Osteocyte (in vitro differentiated cells): Measurements from ENCODE around the gene WAC. TPM values are rescaled to one million over a fixed set of nuclear protein-coding genes. Genes with fewer than 3 reads are reported as not detected.
A peak's percentile ranks its signal among the peaks of the same experiment; 100 is the strongest.

Source experiments
- DNase-seq: peaks from one replicate; pipeline ENCODE4 v3.0.0; 2021; ENCODE audit warnings: mixed read lengths; ENCODE audit not compliant: unreplicated experiment; ENCODE audit errors: extremely low spot score
- H3K27ac Mint-ChIP-seq: one replicate; pipeline ENCODE4 v1.8.0; 2021; ENCODE audit warnings: mild to moderate bottlenecking, mixed read lengths; ENCODE audit not compliant: unreplicated experiment
- H3K27me3 Mint-ChIP-seq: one replicate; pipeline ENCODE4 v1.8.0; 2021; ENCODE audit warnings: mixed read lengths; ENCODE audit not compliant: unreplicated experiment
- H3K36me3 Mint-ChIP-seq: one replicate; pipeline ENCODE4 v1.8.0; 2021; ENCODE audit warnings: mixed read lengths; ENCODE audit not compliant: unreplicated experiment
- H3K4me1 Mint-ChIP-seq: one replicate; pipeline ENCODE4 v1.8.0; 2021; ENCODE audit warnings: mixed read lengths; ENCODE audit not compliant: unreplicated experiment
- H3K4me3 Mint-ChIP-seq: one replicate; pipeline ENCODE4 v1.8.0; 2021; ENCODE audit warnings: mild to moderate bottlenecking, moderate library complexity, mixed read lengths; ENCODE audit not compliant: unreplicated experiment
- H3K9me3 Mint-ChIP-seq: one replicate; pipeline ENCODE4 v1.8.0; 2021; ENCODE audit warnings: mixed read lengths; ENCODE audit not compliant: unreplicated experiment
- total RNA-seq: library from RNA; stranded (reverse); gene quantifications from 2 replicates; pipeline ENCODE4 v1.2.1, GENCODE V29; 2021
- TF ChIP-seq, protein P1 (sequence below): fragments of 200-600 bp; sonication (generic); IDR thresholded peaks from 2 replicates; pipeline ENCODE4 v1.5.0; 2021; ENCODE audit warnings: antibody characterized with exemption, mild to moderate bottlenecking, moderate library complexity

WAC gene
- total RNA-seq, 1 donor from 2014 or later, result 110 TPM

DNA sequence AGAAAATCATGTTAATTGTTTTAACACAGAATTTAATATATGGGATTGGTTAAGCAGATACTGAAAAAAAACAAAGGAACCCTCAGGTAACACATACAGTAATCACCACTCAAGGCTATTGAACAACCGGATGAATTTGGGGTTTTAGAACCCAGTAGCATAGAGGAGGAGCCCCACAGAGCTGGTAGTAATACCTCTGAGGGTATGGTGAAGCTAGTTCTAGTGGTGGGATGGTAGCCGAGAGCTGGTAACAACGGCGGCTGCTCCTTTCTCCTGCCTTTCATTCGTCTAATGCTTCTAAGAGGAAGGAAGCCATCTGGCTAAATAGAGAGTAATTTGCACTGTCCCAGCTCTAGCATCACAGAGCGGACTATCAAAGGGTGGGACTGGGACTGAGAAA, 52.2 kb downstream of the WAC start:
- Mint-ChIP-seq H3K36me3 (peaks cover 37% of the 10 kb centered on the region), H3K4me1 (peaks cover 27% of the 10 kb centered on the region), H3K4me3 (no peak overlapping the region), H3K9me3 (no peaks in the 10 kb centered on the region), H3K27me3 (no peaks in the 10 kb centered on the region), H3K27ac (no peak overlapping the region)
- TF ChIP-seq, protein P1, sequence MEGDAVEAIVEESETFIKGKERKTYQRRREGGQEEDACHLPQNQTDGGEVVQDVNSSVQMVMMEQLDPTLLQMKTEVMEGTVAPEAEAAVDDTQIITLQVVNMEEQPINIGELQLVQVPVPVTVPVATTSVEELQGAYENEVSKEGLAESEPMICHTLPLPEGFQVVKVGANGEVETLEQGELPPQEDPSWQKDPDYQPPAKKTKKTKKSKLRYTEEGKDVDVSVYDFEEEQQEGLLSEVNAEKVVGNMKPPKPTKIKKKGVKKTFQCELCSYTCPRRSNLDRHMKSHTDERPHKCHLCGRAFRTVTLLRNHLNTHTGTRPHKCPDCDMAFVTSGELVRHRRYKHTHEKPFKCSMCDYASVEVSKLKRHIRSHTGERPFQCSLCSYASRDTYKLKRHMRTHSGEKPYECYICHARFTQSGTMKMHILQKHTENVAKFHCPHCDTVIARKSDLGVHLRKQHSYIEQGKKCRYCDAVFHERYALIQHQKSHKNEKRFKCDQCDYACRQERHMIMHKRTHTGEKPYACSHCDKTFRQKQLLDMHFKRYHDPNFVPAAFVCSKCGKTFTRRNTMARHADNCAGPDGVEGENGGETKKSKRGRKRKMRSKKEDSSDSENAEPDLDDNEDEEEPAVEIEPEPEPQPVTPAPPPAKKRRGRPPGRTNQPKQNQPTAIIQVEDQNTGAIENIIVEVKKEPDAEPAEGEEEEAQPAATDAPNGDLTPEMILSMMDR, result no peak
- no peak for DNase-seq

DNA sequence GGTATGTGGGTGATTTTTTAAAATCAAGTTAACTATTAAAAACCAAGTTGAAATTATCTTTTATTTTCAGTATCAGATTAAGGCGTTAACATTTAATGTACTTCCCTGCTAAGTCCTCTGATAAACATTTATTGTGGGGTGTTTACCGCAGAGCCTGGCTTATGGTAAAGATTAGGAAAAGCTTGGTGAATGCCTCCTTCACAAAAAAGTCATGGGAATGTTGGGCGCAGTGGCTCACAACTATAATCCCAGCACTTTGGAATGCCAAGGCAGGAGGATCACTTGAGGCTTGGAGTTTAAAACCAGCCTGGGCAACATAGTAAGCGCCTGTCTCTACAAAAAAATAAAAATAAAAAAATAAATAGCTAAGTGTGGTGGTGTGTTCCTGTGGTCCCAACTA, 53.3 kb downstream of the WAC start:
- Mint-ChIP-seq H3K4me1 (peaks cover 27% of the 10 kb centered on the region), H3K4me3 (no peak overlapping the region), H3K9me3 (no peaks in the 10 kb centered on the region), H3K36me3 (peaks cover 44% of the 10 kb centered on the region), H3K27ac (no peak overlapping the region), H3K27me3 (no peaks in the 10 kb centered on the region)
- DNase-seq, result no peak
- TF ChIP-seq, protein P1, result no peak

DNA sequence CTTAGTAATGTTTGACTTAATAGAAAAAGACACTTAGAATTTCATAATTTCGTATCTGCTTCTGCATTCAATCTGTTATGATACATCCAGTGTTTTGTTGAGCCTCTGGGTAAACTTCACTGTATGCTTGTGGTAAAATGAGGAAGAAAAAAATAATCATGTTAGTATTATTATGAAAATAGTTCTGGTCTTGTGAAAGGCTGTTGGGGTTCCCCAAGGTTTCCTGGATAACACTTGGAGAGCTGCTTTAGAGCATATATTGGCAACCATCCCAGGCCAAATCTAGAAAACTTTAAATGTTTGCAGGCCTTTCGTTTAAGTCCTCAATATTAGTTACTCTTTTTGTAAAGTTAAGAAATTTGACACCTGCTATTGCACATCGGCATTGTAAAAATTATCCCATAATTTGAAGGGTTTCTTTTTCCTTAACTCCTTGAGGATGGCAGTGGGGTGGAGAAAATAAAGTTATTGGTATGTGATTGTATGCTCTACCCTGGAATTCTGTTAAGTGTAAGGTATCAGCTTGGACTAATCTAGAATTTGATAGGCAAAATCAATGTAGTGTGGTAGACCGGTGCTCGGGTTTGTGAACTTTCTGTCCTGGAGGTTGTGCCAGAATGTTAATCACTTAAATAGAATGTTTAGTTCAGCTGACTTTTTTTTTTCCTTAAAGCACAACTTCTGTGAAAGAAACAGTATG, 54.5 kb downstream of the WAC start:
- H3K9me3 Mint-ChIP-seq, result no peaks in the 10 kb centered on the region
- H3K4me3 Mint-ChIP-seq, result no peak overlapping the region
- H3K27me3 Mint-ChIP-seq, result no peaks in the 10 kb centered on the region
- H3K4me1 Mint-ChIP-seq, result peaks cover 24% of the 10 kb centered on the region
- DNase-seq, result no peak
- TF ChIP-seq, protein P1, result no peak
- H3K36me3 Mint-ChIP-seq, result peaks cover 49% of the 10 kb centered on the region
- peak overlapping the region; percentile 65 for H3K27ac Mint-ChIP-seq

DNA sequence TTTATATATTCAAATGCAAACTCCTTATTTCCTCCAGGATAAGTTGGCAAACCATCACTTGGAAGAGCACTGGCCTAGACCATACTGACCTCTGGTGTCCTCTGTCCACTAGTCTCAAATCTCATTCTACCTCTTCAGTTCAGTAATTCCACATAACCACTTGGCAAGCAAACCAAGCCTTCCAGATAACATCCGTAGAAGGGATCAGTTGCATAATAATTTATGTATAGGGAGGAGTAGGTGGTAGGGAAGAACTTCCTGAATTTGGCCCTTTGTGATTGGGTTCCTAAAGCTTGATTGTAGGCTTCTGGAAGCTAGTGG, 55.0 kb downstream of the WAC start:
- peaks cover 24% of the 10 kb centered on the region for H3K4me1 Mint-ChIP-seq
- peak overlapping the region; percentile 65 for H3K27ac Mint-ChIP-seq
- TF ChIP-seq, protein P1, result no peak
- peaks cover 50% of the 10 kb centered on the region for H3K36me3 Mint-ChIP-seq
- H3K27me3 Mint-ChIP-seq, result no peaks in the 10 kb centered on the region
- H3K9me3 Mint-ChIP-seq, result no peaks in the 10 kb centered on the region
- no peak overlapping the region for H3K4me3 Mint-ChIP-seq
- no peak for DNase-seq

DNA sequence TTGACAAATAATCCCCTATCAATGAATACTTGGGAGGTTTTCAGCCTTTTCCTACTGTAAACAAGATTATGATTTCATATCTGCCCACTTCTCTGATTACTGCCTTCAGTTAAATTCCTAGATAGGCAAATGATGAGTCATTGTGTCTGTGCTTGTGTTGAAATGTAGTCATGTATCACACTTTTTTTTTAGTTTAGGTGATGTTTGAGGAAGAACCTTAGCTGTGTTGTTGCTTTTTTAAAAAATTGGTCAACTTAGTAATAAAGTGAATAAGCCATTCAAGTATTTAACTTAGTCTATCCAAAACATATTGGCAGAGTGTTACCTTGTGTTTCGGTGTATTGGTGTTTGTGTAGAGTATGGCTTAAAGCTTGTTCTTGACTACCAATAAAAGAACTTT, 60.0 kb downstream of the WAC start:
- DNase-seq, result no peak
- no peaks in the 10 kb centered on the region for H3K9me3 Mint-ChIP-seq
- peak overlapping the region; percentile 42 for H3K27ac Mint-ChIP-seq
- TF ChIP-seq, protein P1, result no peak
- peaks cover 43% of the 10 kb centered on the region for H3K4me1 Mint-ChIP-seq
- H3K27me3 Mint-ChIP-seq, result no peaks in the 10 kb centered on the region
- no peak overlapping the region for H3K4me3 Mint-ChIP-seq
- peaks cover 52% of the 10 kb centered on the region for H3K36me3 Mint-ChIP-seq
